HG03066 (cell line): ENCODE measurements around the gene GABBR1.

ENCODE experiments used
- ATAC-seq: cut with Tn5 transposase; IDR thresholded peaks from one replicate; pipeline ENCODE4 v1.9.1; 2021; ENCODE audit warnings: low read depth; ENCODE audit not compliant: unreplicated experiment

The GABBR1 gene

GRCh38 chr6:29625337-29625930 lies 7.5 kb downstream of the GABBR1 start:
- no peak for ATAC-seq

GRCh38 chr6:29624520-29624961 lies 8.4 kb downstream of the GABBR1 start:
- no peak for ATAC-seq

GRCh38 chr6:29620630-29621029 lies 12.4 kb downstream of the GABBR1 start:
- no peak for ATAC-seq

- no peak for ATAC-seq
Observed at GRCh38 chr6:29619578-29620160, 13.3 kb downstream of the GABBR1 start.

GRCh38 chr6:29617782-29618554 lies 15.0 kb downstream of the GABBR1 start:
- no peak for ATAC-seq

GRCh38 chr6:29611426-29611825 lies 21.6 kb downstream of the GABBR1 start:
- ATAC-seq, result no peak

GRCh38 chr6:29610540-29610939 lies 22.4 kb downstream of the GABBR1 start:
- no peak for ATAC-seq

- ATAC-seq, result no peak
Observed at GRCh38 chr6:29608131-29608530, 24.9 kb downstream of the GABBR1 start.

- no peak for ATAC-seq
Observed at GRCh38 chr6:29603930-29604329, 29.1 kb downstream of the GABBR1 start.

GRCh38 chr6:29603456-29603855 lies 29.5 kb downstream of the GABBR1 start:
- no peak for ATAC-seq

GRCh38 chr6:29602564-29603361 lies 30.2 kb downstream of the GABBR1 start:
- ATAC-seq, result no peak

GRCh38 chr6:29598172-29598747 lies 34.7 kb downstream of the GABBR1 start:
- no peak for ATAC-seq

GRCh38 chr6:29597184-29597583 lies 35.8 kb downstream of the GABBR1 start:
- no peak for ATAC-seq

GRCh38 chr6:29596381-29596900 lies 36.5 kb downstream of the GABBR1 start:
- no peak for ATAC-seq

GRCh38 chr6:29593199-29593855 lies 39.7 kb downstream of the GABBR1 start:
- no peak for ATAC-seq

GRCh38 chr6:29591677-29592076 lies 41.3 kb downstream of the GABBR1 start:
- ATAC-seq, result no peak

GRCh38 chr6:29590218-29590808 lies 42.7 kb downstream of the GABBR1 start:
- no peak for ATAC-seq

- ATAC-seq, result no peak
Observed at GRCh38 chr6:29589423-29590048, 43.4 kb downstream of the GABBR1 start.

- no peak for ATAC-seq
Observed at GRCh38 chr6:29584821-29585220, 48.2 kb downstream of the GABBR1 start, which contains the start of gene OR2H2. Gene OR2H2 (plus strand): TSS chr6:29585121. CDS start chr6:29587945, 2,824 bp downstream.
